GM12878 (cell line): ENCODE results near the gene HSP90AA1. TPM values are rescaled to one million over a fixed set of nuclear protein-coding genes. Genes with fewer than 3 reads are reported as not detected.

Experiments used
- MYB ChIP-seq: fragments of 150-350 bp; IDR thresholded peaks from 2 replicates; pipeline ENCODE4 v1.6.1; 2014; ENCODE audit warnings: mild to moderate bottlenecking, low read depth, low read length, borderline replicate concordance
- NFYA ChIP-seq: IDR thresholded peaks from 2 replicates; pipeline ENCODE4 v1.6.1; 2011; ENCODE audit warnings: low read depth, mild to moderate bottlenecking, low read length, improper control_type of control experiment, borderline replicate concordance
- SUZ12 ChIP-seq: fragments of 200-600 bp; sonication (generic); IDR thresholded peaks from one replicate; pipeline ENCODE4 v1.6.1; 2018; ENCODE audit warnings: antibody characterized with exemption, mild to moderate bottlenecking; ENCODE audit not compliant: unreplicated experiment
- TAF1 ChIP-seq: IDR thresholded peaks from 2 replicates; pipeline ENCODE4 v1.6.1; 2011; ENCODE audit warnings: mild to moderate bottlenecking, low read depth, low read length, borderline replicate concordance
- TCF12 ChIP-seq: IDR thresholded peaks from 2 replicates; pipeline ENCODE4 v1.6.1; 2011; ENCODE audit warnings: low read depth, mild to moderate bottlenecking, low read length
- polyA plus RNA-seq, 11 experiments: library from polyadenylated mRNA; depleted of rRNA in 4 of 11; unstranded in 6 of 11; stranded (reverse) in 5 of 11; fragments of >200 nt; fragmentation: Nextera tagmentation in 4 of 11; fragmentation: Illumina TruSeq in 1 of 11; extraction: Ambion mirVana in 4 of 11; extraction: Trizol in 1 of 11; gene quantifications; 1 replicate in 1 of 11; 2 replicates in 10 of 11; pipeline versions ENCODE4 v1.2.1 to v1.2.3, GENCODE V29; 2011 to 2016; ENCODE audit warnings: inconsistent platforms in 2 of 11, missing spikeins in 2 of 11, low read depth in 1 of 11
- total RNA-seq, 4 experiments: library from RNA; depleted of rRNA in 3 of 4; stranded (reverse); fragments of >200 nt in 3 of 4; fragmentation: Illumina TruSeq in 1 of 4; extraction: Trizol in 1 of 4; gene quantifications; 2 replicates each; pipeline versions ENCODE4 v1.2.1 to v1.2.3, GENCODE V29; 2013 to 2021
- TF ChIP-seq, protein P1 (sequence below): IDR thresholded peaks from 2 replicates; pipeline ENCODE4 v1.6.1; 2012; ENCODE audit warnings: low read depth, low read length, improper control_type of control experiment
- TF ChIP-seq, protein P2 (sequence below): fragments of 450-650 bp; IDR thresholded peaks from 2 replicates; pipeline ENCODE4 v1.6.1; 2017; ENCODE audit warnings: antibody characterized with exemption, mild to moderate bottlenecking, moderate library complexity
- TF ChIP-seq, protein P3 (sequence below): IDR thresholded peaks from 2 replicates; pipeline ENCODE4 v1.6.1; 2011; ENCODE audit warnings: low read depth, low read length, improper control_type of control experiment, borderline replicate concordance

HSP90AA1 gene
- total and polyA plus RNA-seq, 10 of the 15 experiments (the other 5 are each of a cell fraction or from before 2014, with no cell fraction given): 262 to 1,315 (median 635) TPM

DNA sequence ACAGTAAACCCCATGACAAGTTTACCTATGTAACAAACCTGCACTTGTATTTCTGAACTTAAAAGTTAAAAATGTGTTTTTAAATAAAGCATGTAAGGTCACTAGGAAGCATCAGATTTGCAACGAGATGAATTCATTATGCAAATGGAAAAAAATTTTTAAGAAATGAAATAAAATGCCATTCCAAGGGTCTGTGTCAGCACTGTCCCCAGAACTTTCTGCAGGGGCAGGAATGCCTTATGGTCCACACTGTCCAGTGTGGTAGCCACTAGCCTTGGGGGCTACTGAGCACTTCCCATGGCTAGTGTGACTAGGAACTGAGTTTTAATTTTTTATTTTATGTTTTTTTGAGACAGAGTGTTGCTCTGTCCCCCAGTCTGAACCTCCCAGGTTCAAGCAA is 49.2 kb downstream of the HSP90AA1 start (continued):
- TF ChIP-seq, protein P1, sequence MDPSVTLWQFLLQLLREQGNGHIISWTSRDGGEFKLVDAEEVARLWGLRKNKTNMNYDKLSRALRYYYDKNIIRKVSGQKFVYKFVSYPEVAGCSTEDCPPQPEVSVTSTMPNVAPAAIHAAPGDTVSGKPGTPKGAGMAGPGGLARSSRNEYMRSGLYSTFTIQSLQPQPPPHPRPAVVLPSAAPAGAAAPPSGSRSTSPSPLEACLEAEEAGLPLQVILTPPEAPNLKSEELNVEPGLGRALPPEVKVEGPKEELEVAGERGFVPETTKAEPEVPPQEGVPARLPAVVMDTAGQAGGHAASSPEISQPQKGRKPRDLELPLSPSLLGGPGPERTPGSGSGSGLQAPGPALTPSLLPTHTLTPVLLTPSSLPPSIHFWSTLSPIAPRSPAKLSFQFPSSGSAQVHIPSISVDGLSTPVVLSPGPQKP: no peak
- TF ChIP-seq TCF12 (no peak), MYB (no peak), TAF1 (no peak), NFYA (no peak), SUZ12 (no peak)
- TF ChIP-seq, protein P2, sequence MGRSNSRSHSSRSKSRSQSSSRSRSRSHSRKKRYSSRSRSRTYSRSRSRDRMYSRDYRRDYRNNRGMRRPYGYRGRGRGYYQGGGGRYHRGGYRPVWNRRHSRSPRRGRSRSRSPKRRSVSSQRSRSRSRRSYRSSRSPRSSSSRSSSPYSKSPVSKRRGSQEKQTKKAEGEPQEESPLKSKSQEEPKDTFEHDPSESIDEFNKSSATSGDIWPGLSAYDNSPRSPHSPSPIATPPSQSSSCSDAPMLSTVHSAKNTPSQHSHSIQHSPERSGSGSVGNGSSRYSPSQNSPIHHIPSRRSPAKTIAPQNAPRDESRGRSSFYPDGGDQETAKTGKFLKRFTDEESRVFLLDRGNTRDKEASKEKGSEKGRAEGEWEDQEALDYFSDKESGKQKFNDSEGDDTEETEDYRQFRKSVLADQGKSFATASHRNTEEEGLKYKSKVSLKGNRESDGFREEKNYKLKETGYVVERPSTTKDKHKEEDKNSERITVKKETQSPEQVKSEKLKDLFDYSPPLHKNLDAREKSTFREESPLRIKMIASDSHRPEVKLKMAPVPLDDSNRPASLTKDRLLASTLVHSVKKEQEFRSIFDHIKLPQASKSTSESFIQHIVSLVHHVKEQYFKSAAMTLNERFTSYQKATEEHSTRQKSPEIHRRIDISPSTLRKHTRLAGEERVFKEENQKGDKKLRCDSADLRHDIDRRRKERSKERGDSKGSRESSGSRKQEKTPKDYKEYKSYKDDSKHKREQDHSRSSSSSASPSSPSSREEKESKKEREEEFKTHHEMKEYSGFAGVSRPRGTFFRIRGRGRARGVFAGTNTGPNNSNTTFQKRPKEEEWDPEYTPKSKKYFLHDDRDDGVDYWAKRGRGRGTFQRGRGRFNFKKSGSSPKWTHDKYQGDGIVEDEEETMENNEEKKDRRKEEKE: no peak
- TF ChIP-seq, protein P3, sequence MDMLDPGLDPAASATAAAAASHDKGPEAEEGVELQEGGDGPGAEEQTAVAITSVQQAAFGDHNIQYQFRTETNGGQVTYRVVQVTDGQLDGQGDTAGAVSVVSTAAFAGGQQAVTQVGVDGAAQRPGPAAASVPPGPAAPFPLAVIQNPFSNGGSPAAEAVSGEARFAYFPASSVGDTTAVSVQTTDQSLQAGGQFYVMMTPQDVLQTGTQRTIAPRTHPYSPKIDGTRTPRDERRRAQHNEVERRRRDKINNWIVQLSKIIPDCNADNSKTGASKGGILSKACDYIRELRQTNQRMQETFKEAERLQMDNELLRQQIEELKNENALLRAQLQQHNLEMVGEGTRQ: no peak
- TF ChIP-seq, all 136 proteins: peak for 0
